ENCODE results near the gene ARFGAP2. TPM values are rescaled to one million over a fixed set of nuclear protein-coding genes. Genes with fewer than 3 reads are reported as not detected.

The ARFGAP2 gene
- total RNA-seq, 1 donor from 2014 or later, result 47.8 TPM

- peak; percentile 84 for DNase-seq
- H3K4me3 ChIP-seq, result peak overlapping the region; percentile 76
- peaks cover 11% of the 10 kb centered on the region for H3K36me3 ChIP-seq
- H3K27ac ChIP-seq (replicated peaks), result peak overlapping the region; percentile 98
- intact Hi-C loops (cut with micrococcal nuclease), result no loop called here
- H3K27me3 ChIP-seq (ENCODE audit: low read depth), result peaks cover 32% of the 10 kb centered on the region
- no peaks in the 10 kb centered on the region for H3K9me3 ChIP-seq (replicated peaks)
- peaks cover 89% of the 10 kb centered on the region for H3K4me1 ChIP-seq
- no peak for TF ChIP-seq CTCF (IDR thresholded peaks at IDR 0.05; ENCODE audit: borderline replicate concordance)
Measured at GRCh38 chr11:47185305-47186075, 8.8 kb upstream of the ARFGAP2 start.

GRCh38 chr11:47184711-47185304 lies 8.1 kb upstream of the ARFGAP2 start:
- H3K27ac ChIP-seq (replicated peaks), result peak overlapping the region; percentile 98
- peaks cover 96% of the 10 kb centered on the region for H3K4me1 ChIP-seq
- peaks cover 18% of the 10 kb centered on the region for H3K36me3 ChIP-seq
- peak; percentile 44 for DNase-seq
- intact Hi-C loops (cut with micrococcal nuclease), result no loop called here
- H3K27me3 ChIP-seq (ENCODE audit: low read depth), result peaks cover 32% of the 10 kb centered on the region
- TF ChIP-seq CTCF (IDR thresholded peaks at IDR 0.05; ENCODE audit: borderline replicate concordance), result no peak
- peak overlapping the region; percentile 76 for H3K4me3 ChIP-seq
- H3K9me3 ChIP-seq (replicated peaks), result no peaks in the 10 kb centered on the region

GRCh38 chr11:47183969-47184368 lies 7.3 kb upstream of the ARFGAP2 start:
- H3K4me1 ChIP-seq, result peaks cover 96% of the 10 kb centered on the region
- peak; percentile 36 for DNase-seq
- intact Hi-C loops (cut with micrococcal nuclease), result no loop called here
- H3K36me3 ChIP-seq, result peaks cover 27% of the 10 kb centered on the region
- H3K27me3 ChIP-seq (ENCODE audit: low read depth), result peaks cover 32% of the 10 kb centered on the region
- TF ChIP-seq CTCF (IDR thresholded peaks at IDR 0.05; ENCODE audit: borderline replicate concordance), result no peak
- peak overlapping the region; percentile 76 for H3K4me3 ChIP-seq
- H3K27ac ChIP-seq (replicated peaks), result peak overlapping the region; percentile 98
- H3K9me3 ChIP-seq (replicated peaks), result no peaks in the 10 kb centered on the region

GRCh38 chr11:47183031-47183856 lies 6.6 kb upstream of the ARFGAP2 start:
- peak; percentile 54 for DNase-seq
- intact Hi-C loops (cut with micrococcal nuclease), result no loop called here
- no peak for TF ChIP-seq CTCF (IDR thresholded peaks at IDR 0.05; ENCODE audit: borderline replicate concordance)
- Histone ChIP-seq H3K27me3 (ENCODE audit: low read depth) (peaks cover 32% of the 10 kb centered on the region), H3K4me3 (peak overlapping the region; percentile 76), H3K9me3 (replicated peaks) (no peaks in the 10 kb centered on the region), H3K36me3 (peaks cover 34% of the 10 kb centered on the region), H3K27ac (replicated peaks) (peak overlapping the region; percentile 98), H3K4me1 (peaks cover 97% of the 10 kb centered on the region)

GRCh38 chr11:47182380-47182779 lies 5.7 kb upstream of the ARFGAP2 start:
- peaks cover 30% of the 10 kb centered on the region for H3K27me3 ChIP-seq (ENCODE audit: low read depth)
- no peak for TF ChIP-seq CTCF (IDR thresholded peaks at IDR 0.05; ENCODE audit: borderline replicate concordance)
- intact Hi-C loops (cut with micrococcal nuclease), result no loop called here
- no peak for DNase-seq
- peaks cover 34% of the 10 kb centered on the region for H3K36me3 ChIP-seq
- H3K4me1 ChIP-seq, result peaks cover 97% of the 10 kb centered on the region
- no peaks in the 10 kb centered on the region for H3K9me3 ChIP-seq (replicated peaks)
- H3K27ac ChIP-seq (replicated peaks), result peak overlapping the region; percentile 98
- peak overlapping the region; percentile 76 for H3K4me3 ChIP-seq
